ENCODE results near the gene CWC25.

The CWC25 gene

GRCh38 chr17:38779965-38780752 is 45.0 kb downstream of the CWC25 start:
- Mint-ChIP-seq H3K9me3 (no peaks in the 10 kb centered on the region), H3K36me3 (ENCODE audit: low read depth) (peaks cover 24% of the 10 kb centered on the region), H3K4me1 (peaks cover 2% of the 10 kb centered on the region), H3K27me3 (no peaks in the 10 kb centered on the region), H3K4me3 (no peak overlapping the region), H3K27ac (no peak overlapping the region)
- DNase-seq = no peak
- no peak for ATAC-seq

GRCh38 chr17:38777641-38778250 is 47.4 kb downstream of the CWC25 start:
- peaks cover 24% of the 10 kb centered on the region for H3K36me3 Mint-ChIP-seq (ENCODE audit: low read depth)
- ATAC-seq (no peak), DNase-seq (no peak)
- H3K27ac Mint-ChIP-seq = no peak overlapping the region
- H3K27me3 Mint-ChIP-seq = no peaks in the 10 kb centered on the region
- no peaks in the 10 kb centered on the region for H3K4me1 Mint-ChIP-seq
- no peaks in the 10 kb centered on the region for H3K9me3 Mint-ChIP-seq
- H3K4me3 Mint-ChIP-seq = no peak overlapping the region

GRCh38 chr17:38773258-38773657 is 51.9 kb downstream of the CWC25 start:
- H3K36me3 Mint-ChIP-seq (ENCODE audit: low read depth) = peaks cover 32% of the 10 kb centered on the region
- DNase-seq (no peak), ATAC-seq (no peak)
- H3K4me1 Mint-ChIP-seq = no peaks in the 10 kb centered on the region
- H3K27ac Mint-ChIP-seq = no peak overlapping the region
- H3K4me3 Mint-ChIP-seq = no peak overlapping the region
- H3K27me3 Mint-ChIP-seq = no peaks in the 10 kb centered on the region
- no peaks in the 10 kb centered on the region for H3K9me3 Mint-ChIP-seq

- Mint-ChIP-seq H3K36me3 (ENCODE audit: low read depth) (peaks cover 53% of the 10 kb centered on the region), H3K27ac (no peak overlapping the region), H3K4me1 (no peaks in the 10 kb centered on the region), H3K9me3 (no peaks in the 10 kb centered on the region), H3K4me3 (no peak overlapping the region), H3K27me3 (no peaks in the 10 kb centered on the region)
- no peak for ATAC-seq
- no peak for DNase-seq
These were observed 56.7 kb downstream of the CWC25 start for GRCh38 chr17:38768417-38768816.

- Mint-ChIP-seq H3K36me3 (ENCODE audit: low read depth) (peaks cover 57% of the 10 kb centered on the region), H3K4me3 (no peak overlapping the region), H3K4me1 (no peaks in the 10 kb centered on the region), H3K27me3 (no peaks in the 10 kb centered on the region), H3K9me3 (no peaks in the 10 kb centered on the region), H3K27ac (no peak overlapping the region)
- ATAC-seq = no peak
- DNase-seq = no peak
These were observed 58.8 kb downstream of the CWC25 start for GRCh38 chr17:38766341-38766740.

- H3K4me1 Mint-ChIP-seq = peaks cover 2% of the 10 kb centered on the region
- H3K4me3 Mint-ChIP-seq = no peak overlapping the region
- no peaks in the 10 kb centered on the region for H3K27me3 Mint-ChIP-seq
- no peak for DNase-seq
- peaks cover 61% of the 10 kb centered on the region for H3K36me3 Mint-ChIP-seq (ENCODE audit: low read depth)
- H3K27ac Mint-ChIP-seq = no peak overlapping the region
- H3K9me3 Mint-ChIP-seq = no peaks in the 10 kb centered on the region
- ATAC-seq = no peak
These were observed 62.9 kb downstream of the CWC25 start for GRCh38 chr17:38762231-38762630.

- Mint-ChIP-seq H3K9me3 (no peaks in the 10 kb centered on the region), H3K4me1 (peaks cover 2% of the 10 kb centered on the region), H3K36me3 (ENCODE audit: low read depth) (peaks cover 58% of the 10 kb centered on the region), H3K27me3 (no peaks in the 10 kb centered on the region), H3K4me3 (no peak overlapping the region), H3K27ac (no peak overlapping the region)
- ATAC-seq (no peak), DNase-seq (peak; percentile 38)
These were observed 63.5 kb downstream of the CWC25 start for GRCh38 chr17:38761612-38762011.

- Mint-ChIP-seq H3K27ac (peak overlapping the region; percentile 97), H3K36me3 (ENCODE audit: low read depth) (peaks cover 34% of the 10 kb centered on the region), H3K27me3 (peaks cover 29% of the 10 kb centered on the region), H3K4me1 (peaks cover 59% of the 10 kb centered on the region), H3K9me3 (no peaks in the 10 kb centered on the region), H3K4me3 (peak overlapping the region; percentile 97)
- DNase-seq = no peak
- ATAC-seq = no peak
These were observed 72.0 kb downstream of the CWC25 start for GRCh38 chr17:38753071-38753506.

- Mint-ChIP-seq H3K27ac (peak within 1 kb of the TSS; percentile 97), H3K4me1 (peaks cover 61% of the 10 kb centered on the region), H3K36me3 (ENCODE audit: low read depth) (peaks cover 30% of the 10 kb centered on the region), H3K4me3 (peak within 1 kb of the TSS; percentile 97), H3K27me3 (peaks cover 31% of the 10 kb centered on the region), H3K9me3 (no peaks in the 10 kb centered on the region)
- DNase-seq (peak; percentile 97), ATAC-seq (peak; percentile 87)
These were observed 72.6 kb downstream of the CWC25 start, which contains the start of gene PSMB3 for GRCh38 chr17:38752308-38753070. TSS of gene PSMB3 (plus strand) at chr17:38752741. CDS start at chr17:38752827, 86 bp downstream.

- Mint-ChIP-seq H3K36me3 (ENCODE audit: low read depth) (peaks cover 30% of the 10 kb centered on the region), H3K4me1 (peaks cover 62% of the 10 kb centered on the region), H3K9me3 (no peaks in the 10 kb centered on the region), H3K27me3 (peaks cover 32% of the 10 kb centered on the region), H3K4me3 (peak overlapping the region; percentile 97), H3K27ac (peak overlapping the region; percentile 97)
- peak; percentile 13 for ATAC-seq
- DNase-seq = peak; percentile 86
These were observed 73.3 kb downstream of the CWC25 start for GRCh38 chr17:38751808-38752307.

GRCh38 chr17:38751144-38751807 is 73.8 kb downstream of the CWC25 start:
- H3K9me3 Mint-ChIP-seq = no peaks in the 10 kb centered on the region
- peak overlapping the region; percentile 97 for H3K27ac Mint-ChIP-seq
- H3K27me3 Mint-ChIP-seq = peaks cover 38% of the 10 kb centered on the region
- H3K36me3 Mint-ChIP-seq (ENCODE audit: low read depth) = peaks cover 26% of the 10 kb centered on the region
- ATAC-seq (no peak), DNase-seq (no peak)
- peaks cover 68% of the 10 kb centered on the region for H3K4me1 Mint-ChIP-seq
- H3K4me3 Mint-ChIP-seq = peak overlapping the region; percentile 97

Data from activated naive CD8-positive, alpha-beta T cell treated with anti-CD3 and anti-CD28 coated beads, Interleukin-2, amount 50 U/mL, for 24 hours (primary cell).